Thoracic aorta (tissue), 2 donors: ENCODE results near the gene AURKAIP1. TPM values are rescaled to one million over a fixed set of nuclear protein-coding genes. Genes with fewer than 3 reads are reported as not detected.
"Not testable (repeated sequence)": the region's sequence is repeated elsewhere in the genome, so short reads cannot be mapped to it uniquely, and the experiment has no call there.

Source experiments
- ATAC-seq: fragments of 150-250 bp; one replicate; pipeline ENCODE4 v1.8.0; 2017; ENCODE audit warnings: low read depth; ENCODE audit not compliant: insufficient number of reproducible peaks, low FRiP score
- DNase-seq: peaks from one replicate; pipeline ENCODE4 v3.0.0-alpha.2; 2020; ENCODE audit warnings: low spot score
- H3K27ac ChIP-seq, 2 donors: fragments of 200-600 bp; sonication (generic); 1 replicate in 1 of 2; 2 replicates in 1 of 2; pipeline ENCODE4 v1.5.1; 2016; ENCODE audit warnings: mild to moderate bottlenecking in 2 of 2, moderate library complexity in 2 of 2
- H3K27me3 ChIP-seq: fragments of 200-600 bp; sonication (generic); replicated peaks from 2 replicates; pipeline ENCODE4 v1.6.0; 2016; ENCODE audit warnings: mild to moderate bottlenecking; ENCODE audit not compliant: insufficient read depth
- H3K36me3 ChIP-seq: fragments of 200-600 bp; sonication (generic); one replicate; pipeline ENCODE4 v1.5.1; 2016
- H3K4me1 ChIP-seq, 2 donors: fragments of 200-600 bp; sonication (generic); 1 replicate in 1 of 2; 2 replicates in 1 of 2; pipeline versions ENCODE4 v1.5.1 to v1.6.0; 2016; ENCODE audit warnings: low read depth in 2 of 2, mild to moderate bottlenecking in 1 of 2; ENCODE audit not compliant: control insufficient read depth in 1 of 2
- H3K4me3 ChIP-seq: fragments of 200-600 bp; sonication (generic); 2 replicates; pipeline ENCODE4 v1.5.1; 2016; ENCODE audit warnings: mild to moderate bottlenecking
- H3K9me3 ChIP-seq: fragments of 200-600 bp; sonication (generic); 2 replicates; pipeline ENCODE4 v1.5.1; 2016
- total RNA-seq, 2 donors: library from RNA; depleted of rRNA; stranded (reverse); fragments of >200 nt; gene quantifications; one replicate each; pipeline versions ENCODE4 v1.1.0 to v1.2.3, GENCODE V29; 2016
- TF ChIP-seq, protein P1 (sequence below): fragments of 200-600 bp; sonication (generic); IDR thresholded peaks from one replicate; pipeline ENCODE4 v1.5.1; 2019; ENCODE audit warnings: antibody characterized with exemption

Gene AURKAIP1
- total RNA-seq, 2 donors from 2014 or later = 43.5 to 94.5 TPM

DNA sequence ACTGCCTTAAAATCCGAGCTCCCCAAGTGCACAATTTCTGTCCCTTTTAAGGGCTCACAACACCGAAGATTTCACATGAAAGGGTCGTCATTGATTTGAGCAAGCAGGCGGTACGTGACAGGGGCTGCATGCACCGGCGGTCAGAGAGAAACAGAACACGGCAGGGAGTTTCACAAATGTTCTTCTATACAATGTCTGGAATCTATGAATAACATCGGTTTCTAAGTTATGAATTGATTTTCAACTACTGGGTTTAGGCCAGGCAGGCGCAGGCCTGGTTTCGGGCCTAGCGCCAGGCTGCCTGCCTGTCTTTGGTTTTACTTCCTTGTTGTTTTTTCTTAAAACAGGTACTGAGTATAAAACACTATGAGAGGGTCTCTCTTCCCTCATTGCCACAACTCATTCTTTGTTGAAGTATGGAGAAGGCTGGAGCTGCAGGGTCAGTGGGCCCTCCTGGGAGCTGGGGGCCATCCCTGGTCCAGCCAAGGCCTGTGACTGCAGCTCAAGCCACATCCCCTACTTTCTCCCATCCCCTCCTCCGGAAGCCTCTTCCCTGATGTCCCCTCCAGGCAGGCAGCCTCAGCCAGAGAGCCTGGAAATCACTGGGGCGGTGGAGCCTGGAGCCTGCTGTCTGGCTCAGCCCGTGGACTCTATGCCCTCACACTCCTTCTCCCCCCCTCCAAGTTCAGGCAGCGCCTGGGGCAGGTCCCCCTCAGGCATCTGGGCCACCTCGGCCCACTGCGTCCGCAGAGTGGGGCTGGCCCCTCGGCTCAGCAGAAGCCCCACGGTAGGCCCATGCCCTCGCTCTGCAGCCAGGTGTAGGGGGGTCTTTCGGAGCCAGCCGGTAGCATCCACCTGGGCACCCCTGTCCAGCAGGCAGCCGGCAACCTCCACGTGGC lies 43.7 kb upstream of the AURKAIP1 start:
- Histone ChIP-seq H3K9me3 (no peaks in the 10 kb centered on the region), H3K27me3 (no peaks in the 10 kb centered on the region), H3K4me1 (no peaks in the 10 kb centered on the region), H3K36me3 (no peaks in the 10 kb centered on the region), H3K4me3 (no peak overlapping the region), H3K27ac (no peak overlapping the region)
- TF ChIP-seq, protein P1, sequence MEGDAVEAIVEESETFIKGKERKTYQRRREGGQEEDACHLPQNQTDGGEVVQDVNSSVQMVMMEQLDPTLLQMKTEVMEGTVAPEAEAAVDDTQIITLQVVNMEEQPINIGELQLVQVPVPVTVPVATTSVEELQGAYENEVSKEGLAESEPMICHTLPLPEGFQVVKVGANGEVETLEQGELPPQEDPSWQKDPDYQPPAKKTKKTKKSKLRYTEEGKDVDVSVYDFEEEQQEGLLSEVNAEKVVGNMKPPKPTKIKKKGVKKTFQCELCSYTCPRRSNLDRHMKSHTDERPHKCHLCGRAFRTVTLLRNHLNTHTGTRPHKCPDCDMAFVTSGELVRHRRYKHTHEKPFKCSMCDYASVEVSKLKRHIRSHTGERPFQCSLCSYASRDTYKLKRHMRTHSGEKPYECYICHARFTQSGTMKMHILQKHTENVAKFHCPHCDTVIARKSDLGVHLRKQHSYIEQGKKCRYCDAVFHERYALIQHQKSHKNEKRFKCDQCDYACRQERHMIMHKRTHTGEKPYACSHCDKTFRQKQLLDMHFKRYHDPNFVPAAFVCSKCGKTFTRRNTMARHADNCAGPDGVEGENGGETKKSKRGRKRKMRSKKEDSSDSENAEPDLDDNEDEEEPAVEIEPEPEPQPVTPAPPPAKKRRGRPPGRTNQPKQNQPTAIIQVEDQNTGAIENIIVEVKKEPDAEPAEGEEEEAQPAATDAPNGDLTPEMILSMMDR = no peak
- no peak for ATAC-seq
- no peak for DNase-seq

DNA sequence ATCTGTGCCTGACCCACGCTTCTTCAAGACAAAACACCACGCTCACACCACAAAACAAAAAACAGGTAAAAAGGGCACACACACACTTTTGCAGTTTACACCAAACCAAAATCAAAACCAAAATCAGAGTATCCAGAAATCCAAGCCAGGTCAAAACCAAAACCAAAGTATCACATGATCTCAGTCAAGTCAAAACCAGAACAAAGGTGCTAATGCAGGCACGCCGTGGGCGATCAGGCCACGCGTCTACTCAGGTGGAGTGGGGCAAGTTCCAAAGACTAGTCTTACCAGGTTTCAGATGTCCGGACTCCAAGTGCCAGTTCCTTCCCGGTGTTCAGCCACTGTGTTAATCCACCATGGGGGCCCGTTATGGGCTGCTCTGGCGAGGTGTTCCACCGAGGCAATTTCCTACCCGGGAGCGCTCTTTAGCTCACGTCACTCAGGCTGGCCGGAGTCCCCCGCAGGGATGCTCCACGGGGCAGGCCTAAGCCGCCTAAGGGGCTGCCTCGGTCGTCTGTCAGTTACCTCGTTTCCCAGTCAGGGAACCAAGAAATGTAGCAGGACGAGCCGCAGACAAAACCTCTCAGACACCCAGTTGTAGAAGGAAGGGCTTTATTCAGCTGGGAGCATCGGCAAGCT lies 42.9 kb upstream of the AURKAIP1 start:
- not testable (repeated sequence) for H3K4me1 ChIP-seq, ATAC-seq, H3K4me3 ChIP-seq, H3K9me3 ChIP-seq, H3K27me3 ChIP-seq, DNase-seq, H3K27ac ChIP-seq, H3K36me3 ChIP-seq

DNA sequence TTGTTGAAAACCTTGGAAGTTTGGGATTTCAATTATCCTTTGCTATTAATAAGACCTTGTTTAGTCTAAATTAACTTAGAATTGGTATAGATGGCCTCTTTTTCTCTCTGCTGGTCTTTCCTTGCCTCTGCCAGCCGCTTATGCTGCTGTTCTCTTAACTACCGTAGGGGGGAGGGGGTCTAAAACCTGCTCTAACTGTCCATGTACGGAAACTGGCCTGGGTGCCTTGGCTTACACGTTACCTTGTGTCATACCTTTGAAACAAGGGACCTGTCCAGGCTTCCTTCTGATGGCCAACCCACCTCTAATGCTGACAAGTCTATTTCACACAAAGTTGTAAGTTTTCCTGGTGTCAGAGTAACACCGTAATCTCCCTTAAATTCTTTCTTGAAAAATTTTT lies 42.4 kb upstream of the AURKAIP1 start:
- not testable (repeated sequence) for DNase-seq, H3K27me3 ChIP-seq, H3K9me3 ChIP-seq, H3K36me3 ChIP-seq, H3K4me3 ChIP-seq, ATAC-seq, H3K27ac ChIP-seq, H3K4me1 ChIP-seq

DNA sequence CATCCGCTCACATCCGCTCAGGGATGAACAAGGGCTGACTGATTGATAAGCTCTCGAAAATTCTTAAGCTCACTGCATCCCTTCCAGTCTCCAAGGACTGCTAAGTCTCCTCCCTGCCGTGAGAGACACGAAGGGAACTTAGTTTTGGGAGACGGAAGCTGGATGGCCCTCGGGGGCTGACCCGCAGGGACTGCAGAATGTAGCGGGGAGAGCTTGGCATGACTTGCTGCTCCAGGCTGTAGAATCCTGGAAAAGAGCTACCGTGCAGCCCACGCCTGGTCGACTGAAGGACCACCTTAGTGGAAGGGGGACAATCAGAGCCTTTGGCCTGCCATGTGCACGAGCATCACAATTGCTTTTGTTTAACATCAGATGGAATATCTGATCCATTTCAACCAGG lies 40.7 kb upstream of the AURKAIP1 start:
- Histone ChIP-seq H3K36me3 (no peaks in the 10 kb centered on the region), H3K27ac (no peak overlapping the region), H3K4me3 (no peak overlapping the region), H3K9me3 (no peaks in the 10 kb centered on the region), H3K4me1 (no peaks in the 10 kb centered on the region), H3K27me3 (no peaks in the 10 kb centered on the region)
- DNase-seq (no peak), ATAC-seq (no peak)
- TF ChIP-seq, protein P1 = no peak

DNA sequence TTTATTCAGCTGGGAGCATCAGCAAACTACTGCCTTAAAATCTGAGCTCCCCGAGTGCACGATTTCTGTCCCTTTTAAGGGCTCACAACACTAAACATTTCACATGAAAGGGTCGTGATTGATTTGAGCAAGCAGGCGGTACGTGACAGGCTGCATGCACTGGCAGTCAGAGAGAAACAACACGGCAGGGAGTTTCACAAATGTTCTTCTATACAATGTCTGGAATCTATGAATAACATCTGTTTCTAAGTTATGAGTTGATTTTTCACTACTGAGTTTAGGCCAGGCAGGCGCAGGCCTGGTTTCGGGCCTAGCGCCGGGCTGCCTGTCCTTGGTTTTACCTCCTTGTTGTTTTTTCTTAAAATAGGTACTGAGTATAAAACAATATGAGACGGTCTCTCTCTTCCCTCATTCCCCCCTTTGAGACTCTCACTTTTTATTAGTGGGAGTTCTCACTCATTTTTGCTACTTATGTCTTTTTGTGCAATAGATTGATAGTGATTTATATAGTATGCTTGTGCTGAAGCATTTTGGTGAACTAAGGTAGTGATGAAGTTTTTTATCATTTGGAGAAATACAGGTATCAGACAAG lies 37.4 kb upstream of the AURKAIP1 start:
- not testable (repeated sequence) for DNase-seq, H3K27ac ChIP-seq, ATAC-seq, H3K27me3 ChIP-seq, H3K36me3 ChIP-seq, H3K4me3 ChIP-seq, H3K9me3 ChIP-seq
- H3K4me1 ChIP-seq = peaks cover 7 to 19% of the 10 kb centered on the region in 2 donors

DNA sequence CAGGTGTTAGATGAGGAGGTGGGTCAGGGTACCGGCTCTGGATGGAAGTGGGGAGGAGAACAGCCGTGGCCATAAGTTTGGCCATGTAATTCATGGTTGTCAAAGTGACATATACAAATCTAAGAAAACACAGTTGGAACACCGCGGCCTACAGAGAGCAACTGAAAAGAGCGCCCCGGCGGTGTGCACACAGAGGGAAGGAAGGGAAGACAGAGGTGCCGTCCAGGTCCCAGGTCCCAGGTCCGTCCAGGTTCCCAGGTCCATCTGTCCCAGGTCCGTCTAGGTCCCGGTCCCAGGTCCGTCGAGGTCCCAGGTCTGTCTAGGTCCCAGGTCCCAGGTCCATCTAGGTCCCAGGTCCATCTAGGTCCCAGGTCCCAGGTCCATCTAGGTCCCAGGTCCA lies 36.6 kb upstream of the AURKAIP1 start:
- H3K4me3 ChIP-seq = no peak overlapping the region
- no peak for DNase-seq
- TF ChIP-seq, protein P1 = no peak
- peaks cover 7 to 19% of the 10 kb centered on the region in 2 donors for H3K4me1 ChIP-seq
- H3K36me3 ChIP-seq = no peaks in the 10 kb centered on the region
- no peaks in the 10 kb centered on the region for H3K27me3 ChIP-seq
- H3K9me3 ChIP-seq = no peaks in the 10 kb centered on the region
- H3K27ac ChIP-seq = no peak overlapping the region
- no peak for ATAC-seq

DNA sequence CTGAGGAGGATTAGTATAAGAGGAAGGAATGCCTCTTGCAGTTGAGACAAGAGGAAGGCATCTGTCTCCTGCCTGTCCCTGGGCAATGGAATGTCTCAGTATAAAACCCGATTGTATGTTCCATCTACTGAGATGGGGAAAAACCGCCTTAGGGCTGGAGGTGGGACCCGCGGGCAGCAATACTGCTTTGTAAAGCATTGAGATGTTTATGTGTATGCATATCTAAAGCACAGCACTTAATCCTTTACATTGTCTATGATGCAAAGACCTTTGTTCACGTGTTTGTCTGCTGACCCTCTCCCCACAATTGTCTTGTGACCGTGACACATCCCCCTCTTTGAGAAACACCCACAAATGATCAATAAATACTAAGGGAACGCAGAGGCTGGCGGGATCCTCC lies 35.2 kb upstream of the AURKAIP1 start:
- ATAC-seq, H3K27ac ChIP-seq, DNase-seq, H3K36me3 ChIP-seq, H3K4me3 ChIP-seq, H3K9me3 ChIP-seq, H3K27me3 ChIP-seq: not testable (repeated sequence)
- peaks cover 15 to 32% of the 10 kb centered on the region in 2 donors for H3K4me1 ChIP-seq
